Non-pigmented ciliary epithelial cell (primary cell): ENCODE measurements around the gene AIFM3.

Experiments used
- DNase-seq: peaks from one replicate; pipeline ENCODE4 v3.0.0-alpha.2; 2010; ENCODE audit warnings: low read depth

AIFM3 gene

DNA sequence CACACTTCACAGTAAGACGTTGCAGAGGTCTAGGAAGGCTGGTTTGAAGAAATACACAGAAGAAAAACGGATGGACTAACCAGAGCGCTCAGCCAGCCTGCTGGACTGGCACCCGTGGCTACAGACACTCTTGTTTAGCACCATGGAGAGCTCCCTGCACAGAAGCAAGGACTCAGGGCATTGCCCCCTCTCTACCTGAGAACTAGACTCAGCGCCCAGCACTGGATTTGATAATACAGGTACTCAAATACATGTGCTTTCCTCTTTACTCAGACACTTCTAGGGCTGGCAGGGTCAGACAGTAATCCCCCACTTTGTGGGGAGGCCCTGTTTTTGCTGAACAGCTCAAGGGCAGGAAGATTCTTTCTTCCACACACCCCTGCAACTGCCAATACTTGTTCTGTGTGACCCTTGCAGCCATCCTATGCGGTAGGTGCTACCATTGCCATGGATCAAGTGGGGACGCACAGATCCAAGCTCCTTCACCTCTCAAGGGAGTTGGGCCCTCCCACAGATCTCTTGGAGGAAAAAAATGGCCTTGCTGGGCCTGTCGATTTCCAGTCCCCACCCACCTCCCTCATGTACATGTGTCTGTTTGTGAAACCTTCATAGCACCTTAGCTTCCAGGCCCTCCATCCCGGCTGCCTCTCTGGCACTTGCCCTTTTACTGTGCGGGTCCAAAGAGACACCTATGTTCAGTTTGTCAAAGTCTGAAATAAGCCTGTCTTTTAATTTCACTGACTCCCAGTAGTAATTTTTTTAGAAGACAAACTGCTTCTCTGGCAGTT lies 42.8 kb downstream of the AIFM3 start:
- no peak for DNase-seq

DNA sequence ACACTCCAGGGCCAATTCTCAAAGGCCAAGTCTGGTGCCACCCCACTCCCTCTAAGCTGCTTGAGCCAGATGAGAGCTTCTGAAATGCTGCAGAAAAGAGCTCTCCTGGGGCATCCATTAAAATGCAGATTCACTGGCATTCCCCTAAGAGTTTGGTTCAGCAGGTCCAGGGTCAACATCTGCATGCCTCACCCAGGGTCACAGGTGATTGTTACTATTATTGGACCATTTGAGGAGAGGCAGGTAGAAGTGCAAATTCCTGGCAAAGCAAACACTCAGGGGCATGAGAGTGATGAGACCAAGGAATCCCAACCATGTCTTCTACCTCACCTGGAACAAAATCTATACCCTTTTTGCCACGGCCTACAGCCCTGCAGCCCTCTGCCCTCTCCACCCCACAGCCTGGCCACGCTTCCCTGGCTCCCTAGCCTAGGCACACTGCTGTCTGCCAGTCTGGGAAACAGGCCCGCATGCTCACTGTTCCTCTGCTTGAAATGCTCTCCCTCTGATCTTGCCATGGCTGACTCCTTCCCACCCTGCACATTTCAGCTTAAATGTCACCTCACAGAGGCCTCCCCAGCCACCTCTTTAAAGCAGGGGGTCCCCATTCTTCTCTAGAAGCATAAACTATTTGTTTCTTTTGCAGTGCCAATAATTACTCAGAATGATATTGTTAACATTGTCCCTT lies 43.5 kb downstream of the AIFM3 start:
- DNase-seq, result no peak

DNA sequence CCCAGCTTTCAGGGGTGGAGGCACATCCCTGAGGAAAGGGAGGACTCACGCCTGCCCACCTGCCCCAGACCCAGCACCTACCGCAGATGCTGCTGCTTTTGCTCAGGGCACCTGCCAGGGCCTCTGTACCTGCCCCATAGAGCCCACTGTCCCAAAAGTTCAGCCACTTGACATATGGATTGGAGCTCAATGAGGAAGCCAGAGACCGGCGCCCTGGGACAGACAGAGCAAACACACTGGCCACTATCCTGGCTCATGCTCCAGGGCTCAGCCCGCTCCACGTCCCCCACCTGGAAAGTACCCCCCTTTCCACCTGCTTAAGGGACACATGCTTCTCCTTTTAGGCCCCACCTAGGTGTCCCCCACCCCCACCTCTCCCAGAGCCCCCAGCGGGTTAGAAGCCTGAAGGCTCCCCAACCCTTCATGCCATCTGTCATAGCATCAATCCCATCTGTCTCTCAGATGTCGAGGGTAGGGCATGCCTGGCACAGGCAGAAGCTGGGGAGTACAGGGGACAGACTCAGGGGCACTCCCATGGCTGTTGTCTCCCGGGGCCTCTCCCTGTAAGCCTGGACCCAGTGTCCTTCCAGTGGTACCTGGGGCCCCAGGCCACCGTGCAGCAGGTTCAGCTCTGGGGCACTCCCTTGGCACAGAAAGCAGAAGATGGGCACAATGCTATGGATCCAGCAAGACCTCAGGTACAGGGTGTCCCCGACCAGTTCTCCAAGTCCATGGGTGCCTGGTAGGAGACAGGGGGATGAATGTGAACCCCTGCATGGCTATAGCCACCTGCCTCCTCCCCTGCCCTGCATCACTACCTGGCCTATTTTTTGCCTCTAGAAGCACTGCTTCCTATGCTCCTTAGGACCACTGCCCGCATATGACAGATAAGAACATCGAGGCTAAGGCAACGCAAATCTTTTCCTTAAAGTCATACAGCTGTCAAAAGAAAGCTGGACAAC lies 45.7 kb downstream of the AIFM3 start:
- no peak for DNase-seq

DNA sequence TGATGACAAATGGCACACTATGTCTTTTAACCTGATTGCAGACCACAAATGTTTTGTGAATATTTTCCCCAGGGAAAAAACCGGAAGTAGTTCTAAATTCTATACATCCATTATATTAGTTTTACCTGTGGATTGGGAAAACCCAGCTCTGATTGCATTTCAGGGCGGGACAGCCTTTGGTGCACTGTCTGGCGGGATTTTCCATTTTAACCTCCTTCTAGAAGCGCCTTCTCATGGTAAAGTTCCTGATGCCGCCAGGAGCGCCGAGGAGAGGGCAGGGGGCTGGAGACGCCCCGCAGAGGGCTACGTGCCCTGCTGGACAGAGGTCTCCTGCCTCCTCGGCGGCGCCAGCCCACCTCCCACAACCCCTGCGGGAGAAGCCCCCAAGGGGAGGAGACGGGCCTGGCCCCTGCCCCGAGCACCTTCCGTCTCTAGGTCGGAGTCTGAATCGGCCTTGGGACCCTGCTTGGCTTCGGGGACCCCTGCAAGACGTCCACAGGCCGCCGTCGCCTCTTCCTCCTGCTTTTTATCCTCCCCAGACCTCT lies 46.7 kb downstream of the AIFM3 start:
- DNase-seq, result no peak

DNA sequence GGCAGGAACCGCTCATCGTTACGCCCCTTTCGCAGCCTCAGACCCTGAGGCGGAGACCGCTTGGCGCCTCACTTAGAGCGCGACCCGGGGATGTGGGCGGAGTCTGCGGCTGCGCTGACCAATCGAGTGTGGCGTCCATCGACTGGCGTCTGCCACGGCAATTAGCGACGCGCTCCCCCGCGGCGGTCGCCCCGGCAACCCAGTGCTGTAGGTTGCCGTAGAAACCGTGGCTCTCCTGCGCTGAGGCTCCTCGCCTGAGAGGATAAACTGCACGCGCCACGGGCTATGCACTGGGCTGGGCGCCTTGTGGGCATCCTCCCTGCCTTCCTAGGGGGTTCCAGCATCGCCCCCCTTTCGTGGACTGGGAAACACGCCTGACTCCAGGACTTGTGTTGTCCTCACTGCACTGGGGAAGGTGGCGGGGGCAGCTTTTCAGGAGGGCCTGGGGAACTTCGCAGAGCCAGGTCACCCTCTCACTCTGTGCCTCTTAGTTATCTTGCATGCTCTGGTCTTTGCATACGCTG lies 47.2 kb downstream of the AIFM3 start:
- DNase-seq, result peak; percentile 40

DNA sequence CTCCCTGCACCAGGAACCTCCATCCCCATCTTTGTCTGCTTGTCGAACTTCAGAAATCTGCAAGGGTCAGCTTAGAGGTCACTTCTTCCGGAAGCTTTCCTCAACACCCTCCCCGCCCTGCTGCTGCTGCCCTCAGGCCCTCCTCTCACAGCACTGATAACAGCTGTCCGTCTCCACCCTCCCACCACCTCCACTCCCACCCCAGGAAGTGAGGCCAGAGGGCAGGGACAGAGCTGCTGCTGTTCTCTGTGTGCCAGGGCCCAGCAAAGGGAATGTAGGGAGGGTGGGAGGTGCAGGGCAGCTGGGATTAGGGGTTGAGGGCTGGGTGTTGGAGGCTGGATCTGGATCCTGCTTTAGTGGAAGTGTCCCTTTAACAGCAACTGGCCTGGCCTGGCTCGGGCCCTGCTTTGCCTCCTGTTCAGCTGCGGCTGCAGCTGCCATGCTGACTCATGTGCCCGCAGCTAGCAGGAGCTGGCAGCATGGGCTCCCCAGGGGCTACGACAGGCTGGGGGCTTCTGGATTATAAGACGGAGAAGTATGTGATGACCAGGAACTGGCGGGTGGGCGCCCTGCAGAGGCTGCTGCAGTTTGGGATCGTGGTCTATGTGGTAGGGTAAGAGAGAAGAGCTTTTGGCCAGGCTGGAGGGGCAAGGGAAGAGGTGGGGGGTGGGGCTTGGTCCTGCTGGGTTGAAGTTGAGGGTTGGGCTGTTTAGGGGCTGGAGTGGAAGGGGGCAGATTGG lies 47.8 kb downstream of the AIFM3 start, which contains the start of gene P2RX6:
TSS of gene P2RX6 (plus strand) at position 440 of the 740 bp plus-strand sequence. CDS start at position 450, 10 bp downstream.
- DNase-seq, result no peak

DNA sequence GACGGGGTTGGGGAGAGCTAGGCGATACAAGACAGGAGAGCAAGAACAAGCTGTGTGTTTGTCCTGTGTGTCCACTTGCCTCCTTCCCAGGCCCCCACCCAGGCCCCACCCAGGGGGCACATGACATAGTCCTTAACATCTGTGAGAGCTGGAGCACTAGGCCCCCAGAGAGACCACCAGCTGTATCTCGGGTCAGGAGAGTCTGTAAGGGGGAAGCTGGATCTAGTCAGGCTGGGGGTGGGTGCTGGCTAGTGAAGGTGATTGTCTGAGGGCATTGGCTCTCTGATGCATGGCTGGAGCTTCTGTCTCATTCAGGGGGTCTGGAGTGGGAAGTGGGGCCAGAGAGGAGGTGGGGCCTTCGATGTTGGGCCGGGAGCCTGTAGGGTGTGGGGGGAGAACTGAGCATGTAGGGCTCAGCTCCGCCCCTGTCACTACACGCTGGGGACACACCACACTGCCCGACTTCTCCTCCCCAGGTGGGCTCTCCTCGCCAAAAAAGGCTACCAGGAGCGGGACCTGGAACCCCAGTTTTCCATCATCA lies 48.5 kb downstream of the AIFM3 start:
- no peak for DNase-seq

DNA sequence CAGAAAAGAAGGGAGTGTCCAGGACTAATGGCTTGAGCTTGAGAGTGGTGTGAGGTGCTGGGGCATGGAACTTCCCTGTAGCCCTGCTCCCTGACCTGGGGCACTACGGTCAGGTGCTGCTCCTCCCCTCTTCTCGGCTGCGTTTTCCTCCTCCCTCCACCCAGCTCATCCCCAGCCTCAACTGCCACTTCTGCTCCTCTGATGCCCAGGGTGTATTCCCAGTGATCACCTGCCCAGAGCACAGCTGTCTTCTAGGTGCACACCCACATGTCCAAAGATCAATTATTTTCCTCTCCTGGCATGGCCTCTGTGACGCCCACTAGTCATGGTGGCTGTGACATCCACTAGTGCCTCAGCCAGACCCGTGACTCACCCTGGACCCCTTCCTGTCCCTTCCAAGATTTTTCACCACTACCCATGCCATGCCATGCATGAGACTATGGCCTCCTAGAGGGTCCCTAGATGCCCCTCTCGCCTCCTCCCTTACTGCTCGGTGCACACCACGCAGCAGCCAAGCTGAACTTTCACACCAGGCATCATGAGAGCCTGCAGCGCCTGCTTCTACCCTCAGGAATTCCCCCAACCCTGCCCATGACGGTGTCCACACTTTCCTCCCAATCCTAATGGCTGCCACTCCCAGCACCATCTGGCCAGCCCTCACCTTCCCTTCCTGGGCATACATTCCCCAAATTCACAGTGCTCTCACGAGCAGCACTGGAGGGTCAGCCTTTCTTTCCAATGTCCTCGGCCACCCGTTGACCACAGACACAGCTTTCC lies 49.8 kb downstream of the AIFM3 start:
- DNase-seq, result no peak

DNA sequence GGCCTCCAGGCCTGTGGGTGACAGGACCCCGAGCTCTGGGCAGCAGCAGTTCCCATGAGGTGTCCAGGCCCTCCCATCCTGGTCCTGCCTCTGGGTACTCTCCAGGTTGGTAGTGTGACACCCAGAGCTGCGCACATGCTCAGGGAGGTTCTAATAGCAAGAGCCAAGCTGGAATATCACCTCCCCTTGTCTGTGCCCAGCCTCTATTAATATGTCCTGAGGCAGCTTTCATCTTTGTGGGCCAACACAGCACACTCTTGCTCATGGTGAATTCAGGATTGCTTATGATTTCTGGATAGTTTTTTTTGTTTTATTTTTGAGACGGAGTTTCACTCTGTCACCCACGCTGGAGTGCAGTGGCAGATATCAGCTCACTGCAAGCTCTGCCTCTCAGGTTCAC lies 51.3 kb downstream of the AIFM3 start:
- no peak for DNase-seq

DNA sequence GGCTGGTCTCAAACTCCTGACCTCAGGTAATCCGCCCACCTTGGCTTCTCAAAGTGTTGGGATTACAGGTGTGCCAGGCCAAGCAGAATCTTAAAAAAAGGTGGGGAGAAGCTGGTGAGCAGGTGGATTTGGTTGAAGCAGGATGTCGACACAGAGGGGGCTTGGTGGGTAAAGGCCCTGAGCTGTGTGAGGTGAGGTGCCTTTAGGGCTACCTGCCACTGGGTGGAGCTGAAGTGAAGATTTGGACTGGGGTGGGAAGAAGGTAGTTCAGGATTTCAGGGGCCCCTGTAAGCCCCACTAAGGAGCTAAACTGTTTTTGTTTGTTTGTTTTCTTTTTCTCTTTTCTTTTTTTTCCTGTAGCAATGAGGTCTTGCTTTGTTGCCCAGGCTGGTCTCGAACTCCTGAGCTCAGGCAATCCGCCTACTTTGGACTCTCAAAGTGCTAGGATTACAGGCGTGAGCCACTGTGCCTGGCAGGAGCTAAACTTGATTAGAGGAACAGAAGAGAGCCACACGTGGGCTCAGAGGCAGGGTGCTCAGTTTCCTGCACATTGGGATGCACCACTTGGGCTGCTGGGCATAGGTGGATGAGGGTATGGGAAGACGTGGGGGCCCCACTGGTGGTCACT lies 53.9 kb downstream of the AIFM3 start:
- DNase-seq, result no peak

DNA sequence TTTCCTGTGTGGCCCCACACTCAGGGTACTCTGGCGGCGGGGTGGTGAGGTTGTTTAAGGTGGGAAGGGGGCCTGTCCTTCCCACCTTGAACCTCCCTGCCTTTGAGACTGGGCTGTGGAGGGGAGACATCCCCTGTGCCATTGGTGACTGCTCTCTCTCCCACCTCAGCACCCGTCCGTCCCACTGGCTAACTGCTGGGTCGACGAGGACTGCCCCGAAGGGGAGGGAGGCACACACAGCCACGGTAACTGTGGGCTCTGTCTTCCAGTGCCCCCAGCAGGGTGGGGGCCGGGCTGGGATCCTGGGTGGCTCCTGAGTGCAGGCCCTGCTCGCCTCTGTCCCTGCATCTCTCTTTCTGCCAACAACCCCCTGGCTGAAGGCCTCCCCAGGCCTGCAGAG lies 55.5 kb downstream of the AIFM3 start:
- no peak for DNase-seq

DNA sequence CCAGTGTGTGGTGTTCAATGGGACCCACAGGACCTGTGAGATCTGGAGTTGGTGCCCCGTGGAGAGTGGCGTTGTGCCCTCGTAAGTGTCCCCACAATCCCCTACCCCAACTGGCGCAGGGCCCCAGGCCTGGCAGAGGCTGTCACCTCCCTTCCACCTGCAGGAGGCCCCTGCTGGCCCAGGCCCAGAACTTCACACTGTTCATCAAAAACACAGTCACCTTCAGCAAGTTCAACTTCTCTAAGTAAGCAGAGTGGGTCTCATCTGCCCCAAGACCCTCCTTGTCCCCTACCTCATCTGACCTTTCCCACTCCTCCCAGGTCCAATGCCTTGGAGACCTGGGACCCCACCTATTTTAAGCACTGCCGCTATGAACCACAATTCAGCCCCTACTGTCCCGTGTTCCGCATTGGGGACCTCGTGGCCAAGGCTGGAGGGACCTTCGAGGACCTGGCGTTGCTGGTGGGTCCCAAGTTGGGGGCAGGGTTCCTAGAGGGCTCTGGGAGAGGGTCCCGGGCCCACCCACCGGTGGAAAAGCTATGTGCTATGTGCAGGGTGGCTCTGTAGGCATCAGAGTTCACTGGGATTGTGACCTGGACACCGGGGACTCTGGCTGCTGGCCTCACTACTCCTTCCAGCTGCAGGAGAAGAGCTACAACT lies 56.0 kb downstream of the AIFM3 start:
- DNase-seq, result no peak

DNA sequence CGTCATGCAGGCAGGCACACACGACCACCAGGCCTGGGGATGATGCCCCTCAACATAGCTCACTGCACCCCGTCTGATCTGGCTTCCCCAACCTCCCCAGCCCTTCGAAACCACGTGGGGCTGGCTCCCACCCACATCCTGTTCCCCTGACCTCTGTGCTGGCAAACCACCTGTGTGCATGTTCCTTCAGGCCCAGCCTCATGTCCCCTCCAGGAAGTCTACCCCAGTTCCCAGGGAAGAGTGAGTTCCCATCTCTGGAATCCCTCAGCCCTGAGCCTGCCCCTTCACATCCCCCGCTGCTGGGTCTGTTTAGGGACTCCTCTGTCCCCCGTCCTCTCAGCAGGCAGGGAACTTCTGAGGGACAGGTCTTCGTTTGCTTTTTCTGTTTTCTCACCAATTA lies 58.2 kb downstream of the AIFM3 start:
- DNase-seq, result no peak

DNA sequence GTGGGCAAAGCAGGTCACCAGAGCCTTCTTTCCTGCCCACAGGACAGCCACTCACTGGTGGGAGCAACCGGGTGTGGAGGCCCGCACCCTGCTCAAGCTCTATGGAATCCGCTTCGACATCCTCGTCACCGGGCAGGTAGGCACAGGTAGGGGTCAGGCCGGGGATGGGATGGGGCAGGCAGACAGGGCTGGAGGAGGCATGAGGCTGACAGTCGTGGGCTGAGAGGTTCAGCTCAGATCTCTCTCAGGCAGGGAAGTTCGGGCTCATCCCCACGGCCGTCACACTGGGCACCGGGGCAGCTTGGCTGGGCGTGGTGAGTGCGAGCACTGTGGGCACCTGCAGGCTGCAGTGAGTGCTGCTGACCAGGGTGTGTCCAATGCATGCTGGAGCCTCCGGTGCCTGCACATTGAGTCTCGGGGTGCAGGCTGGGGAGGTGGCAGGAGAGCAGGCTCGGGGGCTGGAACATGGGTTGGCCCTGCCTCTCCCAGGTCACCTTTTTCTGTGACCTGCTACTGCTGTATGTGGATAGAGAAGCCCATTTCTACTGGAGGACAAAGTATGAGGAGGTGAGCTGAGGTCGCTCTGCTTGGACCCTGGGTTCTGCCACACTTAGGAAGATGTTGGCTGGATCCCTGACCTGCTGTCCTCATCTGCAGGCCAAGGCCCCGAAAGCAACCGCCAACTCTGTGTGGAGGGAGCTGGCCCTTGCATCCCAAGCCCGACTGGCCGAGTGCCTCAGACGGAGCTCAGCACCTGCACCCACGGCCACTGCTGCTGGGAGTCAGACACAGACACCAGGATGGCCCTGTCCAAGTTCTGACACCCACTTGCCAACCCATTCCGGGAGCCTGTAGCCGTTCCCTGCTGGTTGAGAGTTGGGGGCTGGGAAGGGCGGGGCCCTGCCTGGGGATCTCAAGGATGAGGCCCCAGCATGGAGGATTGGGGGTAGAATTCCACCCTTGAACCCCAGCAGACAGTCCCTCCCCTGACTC lies 59.0 kb downstream of the AIFM3 start:
- no peak for DNase-seq

DNA sequence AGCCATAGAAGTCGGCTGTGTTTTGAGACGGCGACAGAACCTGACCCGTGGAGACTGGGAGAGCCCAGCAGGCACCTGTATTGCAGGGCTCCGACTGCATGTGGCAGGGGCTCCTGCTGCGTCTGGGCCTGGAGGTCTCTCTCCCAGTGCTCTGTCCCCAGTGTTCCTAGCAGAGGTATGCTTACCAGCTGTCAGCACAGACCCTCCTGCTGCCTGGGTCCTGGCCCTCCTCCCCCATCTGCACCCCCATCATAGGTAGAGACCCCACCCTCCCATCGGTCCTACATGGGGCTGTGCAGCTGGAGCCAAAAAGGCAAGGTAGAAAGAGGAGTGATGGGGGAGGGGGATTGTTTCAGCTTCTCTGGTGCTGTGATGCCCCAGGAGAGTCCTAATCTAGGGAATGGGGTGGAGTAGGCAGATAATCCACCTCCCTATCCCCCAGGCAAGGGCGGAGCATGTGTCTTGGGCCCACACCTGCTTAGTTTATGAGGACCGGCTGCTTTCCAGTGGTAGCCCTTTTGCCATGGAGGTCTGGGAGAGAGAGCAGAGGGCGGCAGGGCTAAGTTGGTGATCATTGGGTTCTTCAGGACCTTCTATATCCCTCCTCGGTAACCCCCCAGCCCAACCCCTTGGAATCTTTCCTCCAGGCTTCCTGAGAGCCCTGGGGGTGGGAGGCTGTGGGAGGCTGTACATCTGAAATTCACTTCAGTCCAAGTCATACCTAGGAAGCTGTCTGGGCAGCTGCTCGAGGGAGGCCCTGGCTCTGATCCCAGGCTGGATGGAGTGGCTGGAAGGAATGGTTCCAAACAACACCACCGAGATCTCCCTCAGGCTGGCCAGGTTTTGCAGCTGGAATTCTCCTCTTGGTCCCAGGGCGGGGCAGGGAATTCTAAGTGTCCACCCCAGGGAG lies 60.0 kb downstream of the AIFM3 start:
- no peak for DNase-seq
